GM21717 (cell line): ENCODE results near the gene OR5AC2.

Source experiments
- ATAC-seq: cut with Tn5 transposase; IDR thresholded peaks from one replicate; pipeline ENCODE4 v1.9.1; 2021; ENCODE audit warnings: mild to moderate bottlenecking, moderate library complexity; ENCODE audit not compliant: unreplicated experiment

OR5AC2 gene

DNA sequence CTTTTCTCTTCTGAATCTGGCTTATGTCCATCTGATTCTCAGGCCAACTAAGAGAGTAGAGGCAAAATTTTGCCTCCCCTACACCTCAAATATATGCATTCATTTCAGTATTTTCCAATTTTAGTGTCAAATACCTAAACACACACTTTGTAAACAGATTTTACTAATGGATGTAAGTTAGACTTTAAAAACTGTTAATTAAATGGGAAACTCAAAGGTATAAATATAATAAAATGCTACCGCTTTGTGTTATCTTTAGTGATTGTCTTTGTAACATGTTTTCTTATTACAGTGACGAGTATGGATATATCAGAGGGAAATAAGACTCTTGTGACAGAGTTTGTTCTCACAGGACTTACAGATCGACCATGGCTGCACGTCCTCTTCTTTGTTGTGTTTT, at the start of gene OR5AC2:
TSS of gene OR5AC2 (plus strand) at position 301 of the 400 bp plus-strand sequence. CDS start at position 301, 0 bp downstream.
- ATAC-seq, result no peak

DNA sequence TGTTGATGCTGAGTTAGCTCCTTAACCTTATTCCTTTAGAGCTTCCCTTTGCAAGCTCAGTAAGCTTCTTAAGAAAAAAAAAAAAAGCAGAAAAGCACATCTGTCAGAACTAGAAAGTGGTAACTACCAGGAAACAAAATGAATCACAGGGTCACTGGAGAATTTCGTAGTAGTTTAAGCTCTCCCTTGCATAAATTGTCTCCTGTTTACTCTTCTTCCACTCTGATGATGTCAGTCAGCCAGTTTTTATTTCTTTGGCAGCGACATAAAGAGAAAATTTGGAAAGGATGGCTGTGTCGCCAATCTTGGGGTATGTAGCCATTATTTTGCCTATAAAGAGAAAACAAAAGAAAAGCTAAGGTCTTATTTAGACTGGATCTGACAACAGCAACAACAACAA, 48.7 kb upstream of the OR5AC2 start:
- no peak for ATAC-seq

GRCh38 chr3:98038876-98039275, 48.1 kb upstream of the OR5AC2 start:
- peak; percentile 15 for ATAC-seq

DNA sequence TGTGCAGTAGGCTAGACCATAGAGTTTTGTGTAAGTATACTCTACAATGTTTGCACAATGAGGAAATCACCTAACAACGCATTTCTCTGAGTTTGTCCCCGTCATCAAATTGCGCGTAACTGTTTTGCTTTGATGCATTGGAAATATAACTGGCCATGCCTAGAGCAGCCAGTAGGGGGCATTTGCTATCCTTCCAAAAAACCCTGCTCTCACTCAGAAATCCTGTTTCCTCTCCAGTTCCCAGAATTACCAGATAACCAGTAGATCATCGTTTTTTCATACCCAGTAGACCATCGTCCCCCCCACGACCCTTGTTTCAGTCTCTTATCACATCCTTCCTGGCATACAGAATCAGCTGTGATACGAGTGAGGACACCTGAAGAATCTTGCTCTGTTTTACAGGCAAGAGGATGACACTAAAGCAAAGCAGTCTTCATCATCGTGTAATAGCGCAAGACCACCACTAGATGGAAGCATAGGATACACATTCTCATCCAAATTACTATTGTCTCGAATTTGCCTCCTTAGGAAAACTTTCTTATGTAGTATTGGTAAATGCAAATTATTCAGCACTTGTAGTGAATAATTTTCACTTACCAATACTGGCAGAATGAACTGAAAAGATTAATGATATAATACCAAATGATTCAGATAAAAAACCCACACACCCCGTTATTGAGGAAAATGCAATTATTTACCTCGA, 47.5 kb upstream of the OR5AC2 start:
- ATAC-seq, result peak; percentile 96

DNA sequence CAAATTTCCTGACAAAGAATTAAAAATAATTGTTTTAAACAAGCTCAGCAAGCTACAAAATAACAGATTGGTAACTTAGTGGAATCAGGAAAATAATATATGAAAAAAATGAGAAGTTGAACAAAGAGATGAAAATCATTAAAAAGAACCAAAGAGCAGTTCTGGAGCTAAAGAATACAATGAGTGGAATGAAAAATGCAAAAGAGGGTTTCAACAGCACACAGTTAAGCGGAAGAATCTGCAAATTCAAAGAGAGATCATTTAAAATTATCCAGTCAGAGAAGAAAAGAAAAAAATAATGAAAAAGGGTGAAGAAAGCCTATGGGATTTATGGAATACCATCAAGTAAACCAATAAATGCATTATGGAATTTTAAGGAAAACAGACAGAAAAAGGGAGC, 45.6 kb upstream of the OR5AC2 start:
- ATAC-seq, result no peak

DNA sequence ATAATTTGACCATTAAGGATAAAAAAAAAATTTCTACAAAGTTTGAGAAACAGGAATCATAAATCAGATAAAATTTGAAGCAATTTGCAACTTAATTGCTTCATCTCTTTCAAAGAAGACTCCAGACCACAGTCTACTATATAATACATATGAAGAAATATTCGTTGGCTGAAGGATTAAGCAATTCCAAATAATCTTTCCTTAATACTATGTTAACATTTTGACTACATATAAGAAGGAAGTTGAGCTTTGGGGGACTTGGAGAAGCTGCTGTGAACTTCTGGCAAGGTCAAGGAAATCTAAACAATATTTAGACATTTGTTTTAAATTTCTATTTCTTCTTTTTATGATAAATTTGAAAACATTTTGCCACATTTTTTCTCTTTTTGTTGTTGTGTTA, 38.4 kb upstream of the OR5AC2 start:
- no peak for ATAC-seq

GRCh38 chr3:98049271-98049670, 37.7 kb upstream of the OR5AC2 start:
- no peak for ATAC-seq

DNA sequence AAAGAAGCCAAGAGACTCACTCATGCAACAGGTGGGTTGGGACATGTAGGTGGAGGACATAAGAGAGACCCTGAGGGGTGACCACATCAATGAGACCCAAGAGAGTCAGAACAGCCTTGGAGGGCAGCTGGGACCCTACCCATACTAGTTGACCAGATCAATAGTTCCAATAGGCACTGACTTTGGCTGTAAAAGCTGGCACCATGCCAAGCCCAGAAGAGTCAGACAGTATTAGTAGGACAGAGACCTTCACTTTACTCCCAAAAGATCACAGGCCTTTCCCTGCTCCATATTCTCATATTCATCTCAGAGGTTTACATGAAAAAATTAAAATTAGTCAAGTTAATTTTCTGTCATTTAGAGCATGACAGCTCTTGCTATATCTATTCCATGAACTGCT, 30.9 kb upstream of the OR5AC2 start:
- no peak for ATAC-seq

- ATAC-seq, result no peak
These were observed 29.3 kb upstream of the OR5AC2 start for GRCh38 chr3:98057631-98058030.

DNA sequence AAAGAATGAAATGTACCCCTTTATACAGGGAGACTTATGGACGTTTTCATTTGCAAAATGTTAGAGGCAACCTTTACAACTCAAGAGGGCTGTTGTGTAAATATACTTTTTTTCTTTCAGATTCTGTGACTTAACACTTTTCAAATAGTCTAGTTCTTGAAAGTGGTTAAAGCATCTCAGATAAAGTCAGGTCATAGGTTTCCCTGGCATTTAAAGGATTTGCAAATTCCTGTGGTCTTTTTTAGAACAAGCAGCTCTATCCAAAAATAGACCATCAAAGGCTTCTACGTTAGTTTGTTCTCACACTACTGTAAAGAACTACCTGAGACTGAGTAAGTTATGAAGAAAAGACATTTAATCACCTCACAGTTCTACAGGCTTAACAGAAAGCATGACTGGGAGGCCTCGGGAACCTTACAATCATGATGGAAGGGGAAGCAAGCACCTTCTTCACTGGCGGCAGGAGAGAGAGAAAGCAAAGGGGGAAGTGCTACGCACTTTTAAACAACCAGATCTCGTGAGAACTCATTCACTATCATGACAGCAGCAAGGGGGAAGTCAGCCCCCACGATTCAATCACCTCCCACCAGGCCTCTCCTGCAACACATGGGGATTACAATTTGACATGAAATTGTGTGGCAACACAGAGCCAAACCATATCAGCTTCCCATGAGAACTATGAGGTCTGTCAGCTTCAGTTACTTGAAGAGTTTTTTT, 28.6 kb upstream of the OR5AC2 start:
- ATAC-seq, result no peak

DNA sequence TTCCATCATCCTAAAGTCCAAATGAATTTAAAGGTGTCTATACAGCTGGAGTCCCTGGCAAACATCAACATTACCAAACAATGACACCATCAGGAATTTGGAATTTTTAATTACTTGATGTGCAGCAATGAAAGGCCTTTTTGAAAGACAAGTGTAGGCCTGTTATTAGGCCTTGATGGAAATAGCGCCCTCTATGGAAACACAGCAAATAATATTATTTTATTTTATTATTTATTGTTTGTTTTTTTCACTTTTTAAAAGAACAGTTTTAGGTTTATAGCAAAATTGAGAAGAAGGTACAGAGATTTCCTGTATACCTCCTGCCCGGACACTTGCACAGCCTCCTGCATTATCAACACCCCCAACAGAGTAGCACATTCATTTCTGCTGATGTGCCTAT, 18.1 kb upstream of the OR5AC2 start:
- no peak for ATAC-seq

DNA sequence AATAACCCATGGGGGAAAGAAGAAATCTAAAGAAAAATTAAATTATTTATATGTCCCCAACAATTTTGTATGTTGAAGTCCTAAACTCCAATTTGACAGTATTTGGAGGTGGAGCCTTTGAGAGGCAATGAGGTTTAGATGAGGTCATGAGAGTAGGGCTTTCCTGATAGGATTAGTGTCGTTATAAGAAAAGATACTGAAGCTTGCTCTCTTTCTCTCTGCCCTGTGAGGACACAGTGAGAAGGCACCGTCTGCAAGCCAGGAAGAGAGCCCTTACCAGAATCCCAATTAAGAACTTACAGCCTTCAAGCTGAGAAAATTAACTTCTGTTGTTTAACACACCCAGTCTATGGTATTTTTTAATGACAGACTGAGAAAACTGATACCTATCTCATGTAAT, 16.1 kb upstream of the OR5AC2 start:
- ATAC-seq, result no peak

GRCh38 chr3:98073486-98073885, 13.5 kb upstream of the OR5AC2 start:
- no peak for ATAC-seq

- no peak for ATAC-seq
These were observed 8.9 kb downstream of the OR5AC2 start for GRCh38 chr3:98095882-98096281.

DNA sequence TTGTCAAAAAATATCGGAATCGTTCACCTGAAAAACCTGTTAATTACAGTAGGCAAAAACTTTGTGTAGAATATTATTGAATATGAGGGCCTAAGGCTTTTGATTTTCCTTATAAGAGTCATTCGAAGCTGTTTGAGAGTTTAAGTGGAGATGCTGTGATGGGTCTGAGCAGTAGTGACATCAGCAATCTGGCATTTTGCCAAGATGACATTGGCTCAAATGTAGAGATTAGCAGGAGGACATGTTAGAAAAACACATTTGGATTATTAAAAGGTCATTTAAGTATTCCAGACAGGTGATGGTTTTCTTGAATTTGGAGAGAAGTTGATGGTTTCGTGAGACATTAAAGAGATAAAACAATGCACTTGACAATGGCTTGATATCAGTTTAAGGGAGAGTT, 12.9 kb downstream of the OR5AC2 start:
- no peak for ATAC-seq

- no peak for ATAC-seq
These were observed 21.2 kb downstream of the OR5AC2 start for GRCh38 chr3:98108162-98108561.

GRCh38 chr3:98109807-98110549, 23.0 kb downstream of the OR5AC2 start:
- no peak for ATAC-seq

DNA sequence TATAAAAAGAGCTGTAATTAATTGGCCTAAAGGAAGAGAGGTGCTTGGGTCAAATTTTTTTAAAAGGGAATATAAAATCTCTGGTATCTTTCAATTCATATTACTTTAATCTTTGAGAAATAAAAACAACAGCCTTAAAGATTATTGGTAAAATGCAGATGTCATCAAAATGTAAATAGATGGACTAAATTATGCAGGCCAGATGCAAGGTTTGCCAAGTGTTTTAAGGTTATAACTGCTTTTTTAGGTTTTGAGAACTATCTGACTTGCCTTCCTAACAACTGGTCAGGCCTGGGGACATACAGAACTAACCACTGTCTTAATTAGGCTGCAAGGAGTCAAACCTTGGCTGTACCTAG, 23.6 kb downstream of the OR5AC2 start:
- ATAC-seq, result no peak

DNA sequence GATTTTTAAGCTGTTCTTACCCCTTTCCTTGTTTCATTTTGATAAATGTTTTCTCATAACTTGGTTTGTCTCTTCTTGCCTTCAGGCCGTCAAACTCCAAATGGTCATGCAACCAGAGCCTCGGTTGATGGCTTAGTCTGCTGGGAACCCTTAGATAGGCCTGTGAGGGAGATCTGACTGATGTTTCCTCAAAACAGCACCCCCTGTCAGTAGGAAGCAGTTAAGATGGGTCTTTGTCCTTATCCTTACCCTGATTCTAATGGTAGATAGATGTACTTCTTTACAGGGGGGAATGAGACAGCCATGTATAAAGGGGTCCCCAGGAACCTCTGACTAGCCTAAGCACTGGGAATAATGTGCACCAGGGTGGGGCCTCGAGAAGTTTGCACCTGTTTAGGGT, 27.3 kb downstream of the OR5AC2 start:
- no peak for ATAC-seq

DNA sequence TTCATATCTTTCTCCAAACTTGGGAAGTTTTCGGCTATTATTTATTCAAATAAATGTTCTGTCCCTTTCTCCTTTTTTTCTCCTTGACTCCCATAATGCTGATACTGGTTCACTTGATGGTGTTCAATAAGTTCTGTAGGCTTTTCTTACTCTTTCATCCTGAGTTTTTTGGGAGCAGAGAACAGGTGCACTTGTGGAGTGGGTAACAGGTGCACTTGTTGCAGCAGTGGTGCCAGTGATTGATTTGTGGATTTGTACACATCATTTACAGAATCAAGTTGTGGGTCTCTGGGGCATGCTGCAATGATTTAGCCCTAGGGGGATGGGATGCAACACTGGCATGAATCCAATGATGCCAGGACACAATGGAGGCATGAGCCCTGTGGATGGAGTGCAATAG, 28.7 kb downstream of the OR5AC2 start:
- no peak for ATAC-seq

DNA sequence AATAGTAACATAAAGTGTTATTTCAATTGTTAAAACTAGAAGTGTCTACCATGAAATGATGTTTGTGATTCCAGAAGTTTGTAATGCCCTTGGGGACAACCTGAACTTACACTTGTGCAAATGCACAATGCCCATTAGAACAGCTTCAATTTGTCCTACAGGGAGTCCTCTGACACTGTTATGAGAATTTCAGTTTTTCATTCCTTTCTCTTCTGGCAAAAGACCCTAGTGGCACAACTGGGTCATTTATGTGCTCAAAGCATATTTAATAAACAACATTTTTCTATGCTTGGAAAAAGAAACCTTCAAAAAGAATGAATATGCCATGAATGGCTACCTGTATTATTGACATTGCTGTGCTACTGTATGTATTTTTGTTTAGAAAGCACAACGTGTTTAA, 43.4 kb downstream of the OR5AC2 start, which contains the start of gene OR5H1:
TSS of gene OR5H1 (plus strand) at position 301 of the 400 bp plus-strand sequence. CDS start 1,977 bp downstream, outside the sequence.
- no peak for ATAC-seq

DNA sequence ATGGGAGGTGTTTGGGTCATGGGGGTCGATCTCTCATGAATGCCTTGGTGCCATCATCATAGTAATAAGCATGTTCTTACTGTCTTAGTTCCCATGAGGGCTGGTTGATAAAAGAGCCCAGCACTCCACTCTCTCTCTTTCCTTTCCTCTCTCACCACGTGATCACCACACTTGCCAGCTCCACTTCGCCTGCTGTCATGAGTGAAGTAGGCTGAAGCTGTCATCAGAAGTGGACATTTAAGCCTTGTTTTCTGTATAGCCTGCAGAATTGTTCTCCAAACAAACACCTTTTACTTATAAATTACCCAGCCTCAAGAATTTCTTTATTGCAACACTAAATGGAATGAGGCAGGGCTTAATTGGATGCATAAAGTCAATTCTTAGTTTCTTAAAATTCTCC, 49.7 kb downstream of the OR5AC2 start:
- ATAC-seq, result no peak
